Endothelial cell of hepatic sinusoid (primary cell): Measurements from ENCODE around the gene RETREG1.
"Not testable (repeated sequence)": the region's sequence is repeated elsewhere in the genome, so short reads cannot be mapped to it uniquely, and the experiment has no call there.

Experiments
- in situ Hi-C: cut with HindIII; loops from 2 replicates; pipeline ENCODE4 v1.10.0; 2017; ENCODE audit warnings: low sequenced_read_pairs

Gene RETREG1

DNA sequence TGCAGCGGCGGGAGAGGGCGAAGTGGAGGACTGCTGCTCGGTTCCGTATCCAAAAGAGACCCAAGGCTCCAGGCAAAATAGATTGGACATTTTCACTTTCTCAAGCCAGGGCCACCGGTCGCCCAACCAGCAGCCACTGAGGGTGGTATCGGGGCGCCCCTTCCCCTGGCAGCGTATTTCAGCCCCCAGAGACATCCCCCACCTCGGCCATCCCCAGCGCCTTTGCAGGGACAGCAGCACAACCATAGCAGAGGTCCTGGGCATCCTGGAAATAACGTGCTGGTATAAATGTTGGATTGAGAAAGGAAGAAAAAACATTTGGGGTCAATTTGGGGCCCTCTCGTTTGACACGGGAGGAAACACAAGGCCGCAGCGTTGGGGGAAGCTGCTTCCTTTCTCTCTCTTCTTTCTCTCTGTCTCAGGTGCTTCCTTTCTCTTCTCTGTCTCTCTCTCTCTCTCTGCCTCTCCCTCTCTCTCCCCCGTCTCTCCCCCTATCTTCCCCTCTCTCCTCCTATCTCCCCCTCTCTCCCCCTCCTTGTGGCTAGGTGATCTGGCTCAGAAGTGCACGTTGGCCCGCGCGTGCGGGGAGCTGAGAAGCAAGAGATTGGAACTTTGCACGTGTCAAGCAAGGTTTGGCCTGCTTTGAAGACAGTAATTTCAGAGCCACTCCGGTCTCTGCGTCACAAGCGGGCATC lies 624 bp upstream of the RETREG1 start:
- in situ Hi-C loops, result no loop called here

- in situ Hi-C loops, result no loop called here
Observed at GRCh38 chr5:16615741-16616535, 859 bp downstream of the RETREG1 start.

- in situ Hi-C loops, result no loop called here
Observed at GRCh38 chr5:16612007-16612406, 4.8 kb downstream of the RETREG1 start.

DNA sequence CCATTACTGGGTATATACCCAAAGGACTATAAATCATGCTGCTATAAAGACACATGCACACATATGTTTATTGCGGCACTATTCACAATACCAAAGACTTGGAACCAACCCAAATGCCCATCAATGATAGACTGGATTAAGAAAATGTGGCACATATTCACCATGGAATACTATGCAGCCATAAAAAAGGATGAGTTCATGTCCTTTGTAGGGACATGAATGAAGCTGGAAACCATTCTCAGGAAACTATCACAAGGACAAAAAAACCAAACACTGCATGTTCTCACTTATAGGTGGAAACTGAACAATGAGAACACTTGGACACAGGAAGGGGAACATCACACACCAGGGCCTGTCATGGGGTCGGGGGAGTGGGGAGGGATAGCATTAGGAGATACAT lies 5.9 kb downstream of the RETREG1 start:
- in situ Hi-C loops, result not testable (repeated sequence)

GRCh38 chr5:16609412-16609811 lies 7.4 kb downstream of the RETREG1 start:
- in situ Hi-C loops, result no loop called here

- in situ Hi-C loops, result no loop called here
Observed at GRCh38 chr5:16606628-16607027, 10.2 kb downstream of the RETREG1 start.

DNA sequence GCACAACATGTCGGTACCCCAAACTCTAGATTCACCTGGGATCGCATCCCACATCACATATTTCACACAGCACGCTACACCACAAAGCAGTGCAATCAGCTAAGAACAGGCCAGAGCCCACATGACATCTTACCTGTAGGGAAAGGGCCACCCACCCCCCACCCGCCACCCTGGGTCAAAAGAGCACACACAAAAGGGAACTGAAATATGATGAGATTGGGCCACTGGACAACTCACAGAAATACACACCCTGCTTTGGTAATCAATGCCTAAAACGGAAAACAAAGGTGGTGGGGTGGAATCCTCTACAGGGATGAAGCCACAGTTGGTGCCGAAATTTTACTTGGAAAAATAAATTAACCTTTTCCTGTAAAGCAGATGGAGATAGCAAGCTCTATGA lies 13.1 kb downstream of the RETREG1 start:
- in situ Hi-C loops, result no loop called here

GRCh38 chr5:16603295-16603694 lies 13.5 kb downstream of the RETREG1 start:
- in situ Hi-C loops, result no loop called here

DNA sequence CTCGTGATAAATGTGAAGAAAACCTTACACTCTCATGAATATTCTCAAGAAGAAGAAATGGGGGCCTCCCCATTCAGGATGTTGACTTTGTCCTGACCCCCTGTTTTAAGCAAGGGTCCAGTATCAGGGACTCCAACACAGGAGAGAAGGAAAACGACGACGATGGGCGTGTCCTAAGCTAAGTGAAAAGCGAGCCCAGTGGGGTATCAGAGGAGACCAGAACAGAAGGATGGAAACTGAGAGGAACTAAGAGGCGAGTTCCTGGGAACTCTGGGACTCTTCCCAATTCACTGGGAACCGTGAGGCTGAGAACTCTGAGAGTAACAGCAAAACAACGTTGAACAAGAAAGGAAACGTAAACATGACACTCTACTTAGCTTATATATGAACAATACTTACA lies 14.6 kb downstream of the RETREG1 start:
- in situ Hi-C loops, result no loop called here

- in situ Hi-C loops, result no loop called here
Observed at GRCh38 chr5:16600946-16601345, 15.9 kb downstream of the RETREG1 start.

DNA sequence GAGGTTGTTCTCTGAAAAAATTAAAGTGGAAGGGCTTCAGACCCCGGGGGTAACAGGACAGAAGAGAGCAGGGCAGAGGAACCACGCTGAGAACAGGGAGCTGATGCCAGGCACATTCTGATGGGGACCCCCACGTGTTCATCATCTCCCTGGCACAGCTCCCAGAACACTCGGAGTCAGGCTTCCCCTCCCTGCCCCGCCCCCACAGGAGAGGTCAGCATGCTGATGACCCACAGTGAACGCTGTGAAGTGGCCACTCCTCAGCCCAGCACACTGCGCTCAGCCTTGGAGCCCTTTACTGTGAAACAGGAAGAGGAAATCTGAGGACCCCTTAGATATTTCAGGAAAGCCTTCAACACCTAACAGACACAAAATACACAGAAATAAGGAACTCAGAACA lies 16.4 kb downstream of the RETREG1 start:
- in situ Hi-C loops, result no loop called here

- in situ Hi-C loops, result no loop called here
Observed at GRCh38 chr5:16597946-16598694, 18.7 kb downstream of the RETREG1 start.

DNA sequence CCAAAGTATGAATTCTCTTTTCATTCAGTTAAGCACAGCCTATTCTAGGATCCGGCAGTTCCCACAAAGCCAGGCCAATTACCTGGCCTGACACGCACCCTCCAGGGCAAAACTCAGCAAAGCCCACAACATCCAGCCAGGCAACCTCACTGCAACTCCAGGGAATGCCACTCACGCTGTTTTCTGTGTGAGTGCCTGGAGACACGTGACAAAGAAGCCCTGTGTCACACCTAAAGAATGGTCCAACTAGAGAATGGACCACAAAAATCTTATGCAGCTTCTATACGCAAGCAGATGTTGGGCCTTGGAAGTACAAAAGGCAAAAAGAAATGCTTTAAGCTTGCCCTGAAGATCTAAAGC lies 20.2 kb downstream of the RETREG1 start:
- in situ Hi-C loops, result no loop called here

- in situ Hi-C loops, result no loop called here
Observed at GRCh38 chr5:16595881-16596580, 20.8 kb downstream of the RETREG1 start.

DNA sequence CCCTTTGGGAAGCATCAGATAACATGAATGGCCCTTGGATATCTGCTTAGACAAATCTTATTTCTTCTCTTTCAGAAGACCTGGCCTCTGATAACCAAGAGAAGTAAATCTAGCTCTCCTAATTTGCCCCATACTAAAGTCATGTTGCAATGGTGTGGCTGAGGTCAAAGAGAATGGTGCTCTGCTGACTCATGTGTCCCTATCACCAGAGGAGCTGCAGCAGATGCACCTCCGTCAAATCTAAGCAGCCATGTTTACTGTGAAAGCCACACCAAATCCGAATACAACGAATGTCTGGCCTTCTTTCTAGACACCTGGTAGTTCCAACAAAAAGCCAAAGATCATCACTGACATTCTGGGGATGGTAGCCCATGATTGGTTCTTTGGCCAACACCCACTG lies 23.2 kb downstream of the RETREG1 start:
- in situ Hi-C loops, result no loop called here

DNA sequence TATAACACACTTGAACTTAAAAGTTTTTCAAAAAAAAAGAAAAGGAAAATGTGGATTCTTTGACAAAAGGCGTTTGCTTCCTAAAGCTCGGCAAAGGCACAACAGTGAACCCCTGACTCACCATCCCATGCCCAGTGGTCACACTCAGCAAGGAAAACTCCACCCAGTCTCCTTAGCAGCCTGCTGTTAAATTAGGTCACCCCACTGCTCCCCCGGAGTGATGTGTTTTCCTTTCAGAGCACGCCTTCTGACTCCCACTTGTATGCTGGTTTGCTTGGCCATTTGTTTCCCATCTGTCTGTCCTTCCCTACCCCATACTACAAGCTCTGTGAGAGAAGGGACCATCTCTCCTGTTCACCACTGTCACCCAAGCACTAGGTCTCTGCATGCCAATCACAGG lies 23.8 kb downstream of the RETREG1 start:
- in situ Hi-C loops, result no loop called here

GRCh38 chr5:16592255-16592654 lies 24.5 kb downstream of the RETREG1 start:
- in situ Hi-C loops, result no loop called here

- in situ Hi-C loops, result no loop called here
Observed at GRCh38 chr5:16590685-16591084, 26.1 kb downstream of the RETREG1 start.

DNA sequence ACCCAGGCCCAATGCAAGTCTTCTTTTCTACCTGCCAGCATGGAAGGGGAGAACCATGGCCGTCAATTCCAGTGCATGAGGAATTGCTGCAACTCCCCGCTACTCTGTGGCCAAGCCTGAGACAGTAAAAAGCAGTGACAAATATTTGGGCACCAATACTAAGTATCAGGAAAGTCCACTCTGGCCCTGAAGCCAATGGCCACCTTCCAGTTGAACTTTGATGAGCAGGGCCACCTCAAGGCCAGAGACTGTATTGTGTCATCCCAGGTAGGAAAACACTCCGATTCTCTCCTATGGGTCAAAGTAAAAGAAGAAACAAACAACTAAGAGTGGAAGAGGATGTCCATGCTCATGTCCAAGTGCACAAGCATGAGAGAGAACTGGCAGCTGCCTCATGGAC lies 27.1 kb downstream of the RETREG1 start:
- in situ Hi-C loops, result no loop called here

GRCh38 chr5:16588434-16589214 lies 28.2 kb downstream of the RETREG1 start:
- in situ Hi-C loops, result no loop called here
